HG02885 (cell line): ENCODE data around the gene VGLL4.

Experiments
- ATAC-seq: cut with Tn5 transposase; IDR thresholded peaks from one replicate; pipeline ENCODE4 v1.9.1; 2021; ENCODE audit warnings: mild to moderate bottlenecking; ENCODE audit not compliant: unreplicated experiment, poor library complexity

Gene VGLL4

GRCh38 chr3:11556851-11557644 is 86.7 kb downstream of the VGLL4 start:
- no peak for ATAC-seq

DNA sequence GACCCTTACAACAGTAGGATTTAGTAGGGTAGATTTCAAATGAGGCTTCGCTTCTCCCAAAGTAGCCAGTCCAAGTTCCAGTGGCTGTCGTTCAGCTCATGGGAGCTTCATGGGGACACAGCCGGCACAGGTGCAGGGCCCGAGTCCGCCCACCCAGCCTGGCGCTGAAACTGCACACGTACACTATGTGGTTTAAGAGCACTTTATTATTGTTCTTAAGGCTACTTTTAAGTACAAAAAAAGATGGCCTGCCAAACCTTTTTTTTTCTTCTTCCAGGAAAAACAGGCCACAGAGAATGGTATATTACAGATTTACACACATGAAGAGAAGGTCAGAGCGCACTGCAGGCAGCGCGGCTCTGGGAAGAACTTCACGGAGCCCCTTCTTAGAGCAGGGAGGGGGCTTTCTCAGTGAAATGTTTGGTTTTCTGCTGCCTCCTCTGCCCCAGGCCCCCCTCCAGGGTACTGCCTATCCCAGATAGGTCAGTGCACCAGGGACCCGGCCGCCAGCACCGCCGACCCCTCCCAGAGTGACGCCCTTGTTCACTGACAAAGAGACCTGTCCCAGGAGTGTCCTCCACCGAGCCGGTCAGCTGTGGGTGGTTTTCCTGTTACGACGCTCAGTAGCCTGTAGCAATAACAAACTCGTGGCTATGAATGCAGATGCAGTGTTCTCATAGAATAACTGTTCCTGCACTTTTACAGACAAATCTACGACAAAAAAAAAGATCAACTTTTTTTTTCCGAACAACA is 87.7 kb downstream of the VGLL4 start:
- no peak for ATAC-seq

DNA sequence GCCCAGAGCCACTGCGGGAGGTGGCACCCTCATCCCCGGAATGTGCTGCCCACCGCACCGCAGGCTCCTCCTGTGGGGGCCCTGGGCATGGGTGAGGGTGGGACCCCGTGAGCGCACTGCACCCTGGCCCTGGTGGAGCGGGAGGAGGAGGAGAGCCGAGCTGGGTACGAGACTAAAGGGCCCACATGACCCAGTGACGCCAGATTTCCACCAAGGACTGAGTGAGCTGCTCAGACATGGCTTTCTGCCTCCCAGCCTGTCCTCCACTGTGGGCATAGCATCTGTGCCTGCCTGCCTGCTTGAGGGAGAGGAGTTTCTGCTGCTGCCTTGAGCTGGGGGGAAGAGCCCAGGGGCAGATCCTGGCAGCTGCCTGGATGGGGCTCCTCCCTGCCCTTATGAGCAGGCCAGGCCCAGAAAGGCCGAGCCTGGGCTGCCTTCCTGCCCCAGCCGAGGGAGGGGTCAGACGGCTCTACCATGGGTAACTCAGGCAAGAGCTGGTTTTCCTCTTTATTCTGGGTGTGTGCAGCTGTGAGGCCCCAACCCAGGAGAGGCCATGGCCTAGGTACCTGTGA is 88.4 kb downstream of the VGLL4 start:
- no peak for ATAC-seq

DNA sequence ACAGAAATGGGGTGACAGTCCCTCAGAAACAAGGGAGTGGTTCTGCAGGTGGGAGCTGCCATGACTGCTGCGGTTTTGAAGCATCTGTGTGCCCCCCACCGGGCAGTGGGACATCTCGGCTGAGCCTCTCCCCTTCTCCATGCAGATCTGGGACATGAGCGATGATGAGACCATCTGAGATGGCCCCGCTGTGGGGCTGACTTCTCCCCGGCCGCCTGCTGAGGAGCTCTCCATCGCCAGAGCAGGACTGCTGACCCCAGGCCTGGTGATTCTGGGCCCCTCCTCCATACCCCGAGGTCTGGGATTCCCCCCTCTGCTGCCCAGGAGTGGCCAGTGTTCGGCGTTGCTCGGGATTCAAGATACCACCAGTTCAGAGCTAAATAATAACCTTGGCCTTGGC is 89.0 kb downstream of the VGLL4 start:
- no peak for ATAC-seq

DNA sequence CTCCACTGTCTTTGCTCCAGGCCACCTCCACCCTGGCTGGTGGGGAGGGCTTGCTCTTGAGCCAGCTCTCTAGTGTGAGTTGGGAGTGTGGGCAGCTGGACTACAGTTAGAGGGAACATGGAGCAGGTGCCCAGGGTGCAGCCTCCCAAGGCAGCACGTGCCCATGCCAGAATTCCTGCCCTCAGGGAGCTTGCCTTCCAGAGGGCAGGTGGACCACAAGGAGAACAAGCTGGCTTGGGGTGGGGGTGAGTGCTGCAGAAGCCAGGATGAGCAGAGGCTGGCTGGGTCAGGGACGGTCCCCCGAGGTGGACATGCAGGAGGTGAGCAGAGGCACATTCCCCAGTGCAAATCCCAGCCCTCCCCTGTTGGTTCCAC is 89.5 kb downstream of the VGLL4 start:
- no peak for ATAC-seq

DNA sequence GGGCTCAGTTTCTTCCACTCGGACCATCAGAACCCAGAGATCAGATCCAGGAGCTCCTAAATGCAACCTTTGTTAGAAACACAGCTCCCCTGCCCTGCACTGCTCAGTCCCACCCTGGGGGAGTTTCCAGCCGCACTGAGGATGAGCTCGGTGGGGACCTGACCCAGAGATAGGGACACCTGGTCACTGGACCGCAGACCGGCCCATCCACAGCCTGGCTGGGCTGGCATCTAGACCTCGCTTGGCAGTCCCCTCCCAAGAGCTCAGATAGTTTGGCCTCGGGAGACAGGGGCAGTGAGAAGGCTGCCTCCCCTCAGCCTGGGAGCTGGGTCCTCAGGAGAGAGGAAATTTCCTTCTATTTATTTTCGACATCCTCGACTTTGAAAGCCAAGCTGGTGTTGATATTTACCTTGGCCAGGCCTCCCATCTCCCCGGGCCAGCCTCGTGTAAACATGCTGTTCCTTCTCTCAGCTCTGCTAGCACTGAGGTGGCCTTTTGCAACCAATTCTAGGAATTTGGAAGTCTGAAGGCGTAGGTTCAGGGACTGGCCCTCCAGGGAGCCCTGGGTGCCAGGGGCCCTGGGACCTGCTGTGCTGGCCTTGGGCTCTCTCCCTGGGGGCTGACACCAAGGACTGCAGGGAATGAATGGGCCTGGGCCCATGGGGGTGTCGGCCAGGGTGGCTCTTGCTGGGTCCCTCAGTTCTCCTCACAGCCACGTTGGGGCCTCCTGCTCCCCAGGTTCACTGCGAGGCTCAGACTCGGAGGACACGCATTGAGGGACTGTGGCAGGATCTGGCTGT is 90.1 kb downstream of the VGLL4 start:
- ATAC-seq, result no peak

DNA sequence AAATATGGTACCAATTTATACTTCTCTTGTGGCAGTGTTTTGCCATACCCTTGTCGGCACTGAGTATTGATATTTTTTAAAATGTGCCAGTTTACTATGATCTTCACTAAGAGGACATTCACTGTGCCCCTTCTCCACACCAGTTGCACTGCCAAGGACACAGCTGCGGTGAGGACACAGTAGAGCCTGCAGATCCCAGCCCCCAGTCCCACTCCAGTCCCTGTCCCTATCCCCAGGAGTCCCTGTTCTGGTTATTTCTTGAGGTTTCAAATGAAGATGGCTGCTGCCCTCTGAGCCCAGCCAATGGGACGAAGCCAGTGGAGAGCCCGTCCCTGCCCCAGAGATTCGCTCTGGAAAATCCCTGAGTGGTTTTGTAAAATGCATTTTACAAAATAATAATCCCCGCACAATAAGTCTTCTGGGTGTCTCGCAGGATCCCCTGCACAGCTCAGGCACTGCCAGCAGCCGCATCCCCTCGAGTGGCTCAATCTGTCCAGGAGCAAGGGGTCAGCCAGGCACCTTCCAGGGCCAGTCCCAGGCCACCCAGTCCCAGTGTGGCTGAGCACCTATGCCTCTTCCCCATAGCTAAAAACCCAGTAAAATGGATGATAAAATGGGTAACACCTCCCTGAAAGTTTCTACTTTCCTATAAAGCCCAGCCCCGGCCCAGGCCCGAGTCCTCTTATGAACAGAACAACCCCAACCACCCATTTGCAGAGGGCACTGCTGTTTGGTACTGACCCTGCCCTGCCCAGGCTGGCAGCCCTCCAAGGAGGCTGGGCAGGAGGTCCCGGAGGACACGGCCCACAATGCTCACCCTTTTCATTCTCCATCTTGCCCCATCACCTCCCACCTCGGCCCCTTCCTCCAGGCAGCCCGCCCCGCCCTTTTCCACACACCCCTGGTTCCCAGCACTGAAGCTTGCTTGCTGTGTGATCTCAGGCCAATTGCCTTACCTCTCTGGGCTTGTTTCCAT is 91.1 kb downstream of the VGLL4 start:
- ATAC-seq, result no peak

GRCh38 chr3:11551036-11551435 is 92.7 kb downstream of the VGLL4 start:
- ATAC-seq, result no peak

- ATAC-seq, result no peak
Observed at GRCh38 chr3:11549580-11550140, 94.1 kb downstream of the VGLL4 start.

GRCh38 chr3:11548721-11549131 is 95.0 kb downstream of the VGLL4 start:
- ATAC-seq, result no peak

- ATAC-seq, result no peak
Observed at GRCh38 chr3:11547498-11547897, 96.2 kb downstream of the VGLL4 start.

DNA sequence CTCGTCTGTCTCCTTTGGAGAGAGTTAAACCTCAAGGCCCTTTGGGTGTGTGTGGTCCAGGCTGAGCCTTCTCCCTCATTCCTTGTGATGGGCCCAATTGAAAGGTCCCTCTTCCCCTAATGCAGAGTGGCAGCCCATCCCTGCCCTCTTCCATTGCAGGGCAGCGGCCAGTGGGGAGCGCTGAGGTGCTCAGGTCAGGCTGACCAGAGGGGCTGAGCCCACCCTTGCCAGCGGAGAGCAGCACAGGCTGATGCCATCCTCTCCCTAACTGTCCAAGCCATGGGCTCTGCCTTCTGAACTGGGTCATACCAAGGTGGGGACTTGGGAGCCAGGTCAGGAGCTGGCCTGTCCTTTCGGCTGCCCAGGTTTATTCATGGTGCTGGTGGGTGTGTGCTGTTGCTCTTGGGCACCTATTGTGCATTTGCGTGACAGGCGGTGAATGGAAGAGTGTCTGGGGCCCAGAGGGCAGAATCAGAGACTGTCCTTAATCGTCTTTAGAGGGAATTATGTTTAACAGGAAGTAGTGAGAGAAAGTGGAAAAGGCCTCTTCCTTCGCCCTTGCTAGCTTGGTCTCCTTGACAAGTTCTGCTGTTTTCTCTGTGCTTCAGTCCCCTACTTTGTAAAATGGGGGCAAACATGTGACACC is 96.9 kb downstream of the VGLL4 start:
- ATAC-seq, result no peak

GRCh38 chr3:11545186-11545851 is 98.4 kb downstream of the VGLL4 start:
- ATAC-seq, result no peak

- no peak for ATAC-seq
Observed at GRCh38 chr3:11544412-11545181, 99.1 kb downstream of the VGLL4 start.

DNA sequence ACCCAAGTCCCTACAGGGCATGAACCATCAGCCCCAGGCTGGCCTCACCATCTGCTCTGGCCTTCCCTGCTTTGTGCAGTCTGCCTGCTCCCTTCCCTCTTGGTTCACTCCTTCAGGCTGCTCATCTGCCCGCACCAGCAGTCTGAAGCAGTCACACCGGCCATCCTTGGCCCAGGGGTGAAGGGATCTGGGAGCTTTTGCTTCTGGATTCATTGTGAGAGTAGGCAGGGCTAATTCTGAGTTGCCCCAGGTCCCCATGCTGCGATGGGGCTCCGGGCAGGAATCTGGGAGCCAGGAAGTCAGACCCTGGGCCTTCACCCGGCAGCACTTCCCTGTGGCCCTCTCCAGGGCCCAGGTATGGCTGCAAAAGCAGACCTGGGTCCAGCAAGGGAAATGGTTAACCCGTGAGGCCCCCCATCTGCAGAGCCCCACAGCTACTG is 99.7 kb downstream of the VGLL4 start:
- no peak for ATAC-seq

GRCh38 chr3:11543141-11543947 is 100.4 kb downstream of the VGLL4 start:
- ATAC-seq, result no peak

- ATAC-seq, result no peak
Observed at GRCh38 chr3:11542551-11542950, 101.2 kb downstream of the VGLL4 start.
